Gastroesophageal sphincter (tissue), 3 donors: Measurements from ENCODE around the gene BRINP1.

ENCODE experiments used
- CTCF ChIP-seq, 4 experiments: fragments of 200-600 bp in 2 of 4; fragments of 450-650 bp in 2 of 4; sonication (generic) in 1 of 4; IDR thresholded peaks; one replicate each; pipeline ENCODE4 v1.5.1; 2017 to 2019; ENCODE audit warnings: antibody characterized with exemption in 4 of 4, mild to moderate bottlenecking in 2 of 4, moderate library complexity in 2 of 4
- EP300 ChIP-seq: sonication (generic); formaldehyde crosslinking; IDR thresholded peaks from one replicate; pipeline ENCODE4 v1.6.1; 2017; ENCODE audit warnings: antibody characterized with exemption, mild to moderate bottlenecking
- POLR2A ChIP-seq, 2 donors: fragments of 450-650 bp; IDR thresholded peaks; one replicate each; pipeline ENCODE4 v1.6.1; 2017; ENCODE audit warnings: antibody characterized with exemption in 2 of 2, mild to moderate bottlenecking in 2 of 2, moderate library complexity in 1 of 2
- POLR2AphosphoS5 ChIP-seq: sonication (generic); formaldehyde crosslinking; IDR thresholded peaks from one replicate; pipeline ENCODE4 v1.6.1; 2017; ENCODE audit warnings: antibody characterized with exemption

GRCh38 chr9:119251936-119252335, 117.3 kb downstream of the BRINP1 start:
- TF ChIP-seq CTCF (IDR thresholded peaks at IDR 0.05): no peak
- TF ChIP-seq EP300: no peak
- TF ChIP-seq POLR2A (IDR thresholded peaks at IDR 0.05): no peak
- no peak for TF ChIP-seq POLR2AphosphoS5
